PC-3 (cell line): ENCODE measurements around the gene FOXP1. TPM values are rescaled to one million over a fixed set of nuclear protein-coding genes. Genes with fewer than 3 reads are reported as not detected.

Experiments used
- ATAC-seq: fragments of 200-7000 bp; cut with Tn5 transposase; 2 replicates; pipeline ENCODE4 v1.9.1; 2020; ENCODE audit warnings: mild to moderate bottlenecking, moderate library complexity
- BruUV-seq: library from RNA; stranded (reverse); fragments of 400-500 nt; replicated peaks from 2 replicates; lab custom pipeline; 2021; lab: Mats Ljungman, UMichigan
- CTCF ChIA-PET: fragments of 300-600 bp; sonication (Branson Sonifier 250); formaldehyde crosslinking; loops from one replicate; lab custom pipeline; 2022; ENCODE audit warnings: antibody characterized with exemption; lab: Charles Lee
- POLR2A ChIA-PET: fragments of 300-600 bp; sonication (Branson Sonifier 250); formaldehyde crosslinking; loops from one replicate; lab custom pipeline; 2022; ENCODE audit warnings: antibody characterized with exemption; ENCODE audit not compliant: unreplicated experiment; lab: Charles Lee
- DNase-seq: peaks from one replicate; pipeline ENCODE4 v3.0.0-alpha.2; 2015
- H2AFZ ChIP-seq: fragments of 300-600 bp; sonication (generic); 2 replicates; pipeline ENCODE4 v1.6.0; 2016; ENCODE audit warnings: antibody characterized with exemption, low read length
- H3F3A ChIP-seq: fragments of 300-600 bp; sonication (generic); one replicate; pipeline ENCODE4 v1.6.0; 2017; ENCODE audit warnings: antibody characterized with exemption, low read length, control low read depth, mild to moderate bottlenecking; ENCODE audit not compliant: unreplicated experiment
- H3K27ac ChIP-seq: fragments of 300-600 bp; sonication (generic); 2 replicates; pipeline ENCODE4 v1.5.1; 2016; ENCODE audit warnings: mild to moderate bottlenecking, low read length
- H3K27me3 ChIP-seq: fragments of 300-600 bp; sonication (generic); 2 replicates; pipeline ENCODE4 v1.6.1; 2016; ENCODE audit warnings: low read length, mixed read lengths
- H3K36me3 ChIP-seq: fragments of 300-600 bp; sonication (generic); 2 replicates; pipeline ENCODE4 v1.6.1; 2016; ENCODE audit warnings: low read depth, mixed run types, low read length, mixed read lengths
- H3K4me1 ChIP-seq: fragments of 300-600 bp; sonication (generic); 2 replicates; pipeline ENCODE4 v1.5.1; 2016; ENCODE audit warnings: low read length; ENCODE audit not compliant: insufficient read depth
- H3K4me2 ChIP-seq: fragments of 300-600 bp; sonication (generic); 2 replicates; pipeline ENCODE4 v1.6.0; 2016; ENCODE audit warnings: low read length
- H3K4me3 ChIP-seq: fragments of 300-600 bp; sonication (generic); 2 replicates; pipeline ENCODE4 v1.5.1; 2016; ENCODE audit warnings: mild to moderate bottlenecking, low read length, mixed read lengths
- H3K79me2 ChIP-seq: fragments of 300-600 bp; sonication (generic); 2 replicates; pipeline ENCODE4 v1.6.1; 2017; ENCODE audit warnings: low read length, mixed read lengths
- H3K9ac ChIP-seq: fragments of 300-600 bp; sonication (generic); 2 replicates; pipeline ENCODE4 v1.6.0; 2016; ENCODE audit warnings: mild to moderate bottlenecking, low read length
- H3K9me2 ChIP-seq: fragments of 300-600 bp; sonication (generic); replicated peaks from 2 replicates; pipeline ENCODE4 v1.6.1; 2016; ENCODE audit warnings: mixed run types, low read length, mixed read lengths
- H3K9me3 ChIP-seq: fragments of 300-600 bp; sonication (generic); 2 replicates; pipeline ENCODE4 v1.6.1; 2016; ENCODE audit warnings: low read length, mixed read lengths
- H4K20me1 ChIP-seq: fragments of 300-600 bp; sonication (generic); 2 replicates; pipeline ENCODE4 v1.6.1; 2016; ENCODE audit warnings: low read length, mixed read lengths
- CTCF ChIP-seq: fragments of 300-600 bp; sonication (generic); conservative IDR thresholded peaks from 2 replicates; pipeline ENCODE4 v1.5.1; 2017; ENCODE audit warnings: antibody characterized with exemption, low read depth, mild to moderate bottlenecking, low read length
- EZH2 ChIP-seq: fragments of 300-600 bp; sonication (generic); IDR thresholded peaks from one replicate; pipeline ENCODE4 v1.6.1; 2017; ENCODE audit warnings: antibody characterized with exemption, mild to moderate bottlenecking, low read length; ENCODE audit not compliant: unreplicated experiment
- EZH2phosphoT487 ChIP-seq: fragments of 300-600 bp; sonication (generic); IDR thresholded peaks from 2 replicates; pipeline ENCODE4 v1.6.1; 2018; ENCODE audit warnings: mild to moderate bottlenecking, antibody characterized with exemption, low read length, borderline replicate concordance
- intact Hi-C: fragments of 100-400 bp; cut with micrococcal nuclease; formaldehyde crosslinking; loops from 2 replicates; pipeline ENCODE4 v1.9.0; 2023
- total RNA-seq: library from RNA; depleted of rRNA; stranded (reverse); fragments of >200 nt; gene quantifications from 2 replicates; pipeline ENCODE4 v1.2.3, GENCODE V29; 2014

FOXP1 gene
- total RNA-seq, 1 experiment from 2014 or later, result 35.3 TPM

- Histone ChIP-seq H3K4me2 (no peak overlapping the region), H3K4me3 (no peak overlapping the region), H3K9me2 (no peaks in the 10 kb centered on the region), H3F3A (no peaks in the 10 kb centered on the region), H3K9ac (no peak overlapping the region), H2AFZ (no peak overlapping the region), H3K27me3 (no peaks in the 10 kb centered on the region), H3K36me3 (peaks cover 22% of the 10 kb centered on the region; the same call in 1 of the 2 replicates), H4K20me1 (no peaks in the 10 kb centered on the region), H3K79me2 (no peaks in the 10 kb centered on the region), H3K27ac (no peak overlapping the region), H3K9me3 (no peaks in the 10 kb centered on the region), H3K4me1 (peaks cover 29% of the 10 kb centered on the region)
- no TSS peak for BruUV-seq
- DNase-seq (no peak), ATAC-seq (no peak)
- intact Hi-C loops, result loop anchor here (5.0 kb wide), 1 partner anchor 183 kb away; no protein-coding TSS in a partner anchor
- CTCF ChIA-PET, result no interaction called here
- TF ChIP-seq CTCF (no peak), EZH2 (no peak), EZH2phosphoT487 (no peak)
- POLR2A ChIA-PET, result interaction anchor here (0.8 kb wide), 1 partner anchor 702 kb away, joined by 5 read pairs; no protein-coding TSS in a partner anchor
Observed at GRCh38 chr3:70984776-70985482, 598.6 kb downstream of the FOXP1 start.

- no peaks in the 10 kb centered on the region for H3K27me3 ChIP-seq
- DNase-seq (peak; percentile 97), ATAC-seq (peak; percentile 98)
- peak overlapping the region; percentile 74 for H3K9ac ChIP-seq
- BruUV-seq, result TSS peak; percentile 4
- H3K36me3 ChIP-seq, result peaks cover 20% of the 10 kb centered on the region; the same call in 1 of the 2 replicates
- H3K9me2 ChIP-seq, result no peaks in the 10 kb centered on the region
- H3K27ac ChIP-seq, result peak overlapping the region; percentile 92
- ChIA-PET CTCF (interaction anchor here (1.0 kb wide), 1 partner anchor 266 kb away, joined by 5 read pairs; no protein-coding TSS in a partner anchor), POLR2A (interaction anchor here (0.6 to 0.9 kb wide), 2 partner anchors 79 to 83 kb away, joined by 3 read pairs; no protein-coding TSS in a partner anchor)
- H3K9me3 ChIP-seq, result no peaks in the 10 kb centered on the region
- H3K4me1 ChIP-seq, result peaks cover 29% of the 10 kb centered on the region
- intact Hi-C loops, result loop anchor here (1.0 to 5.0 kb wide), 3 partner anchors 66 to 180 kb away; no protein-coding TSS in a partner anchor
- no peak for TF ChIP-seq EZH2
- no peak for TF ChIP-seq EZH2phosphoT487
- TF ChIP-seq CTCF, result no peak
- peak overlapping the region; percentile 55 for H3K4me3 ChIP-seq
- H3K4me2 ChIP-seq, result peak overlapping the region; percentile 81
- peak overlapping the region; percentile 67 for H2AFZ ChIP-seq
- no peaks in the 10 kb centered on the region for H3K79me2 ChIP-seq
- no peaks in the 10 kb centered on the region for H3F3A ChIP-seq
- no peaks in the 10 kb centered on the region for H4K20me1 ChIP-seq
Observed at GRCh38 chr3:70982700-70983140, 600.8 kb downstream of the FOXP1 start.

GRCh38 chr3:70982284-70982683 is 601.2 kb downstream of the FOXP1 start:
- peak overlapping the region; percentile 74 for H3K9ac ChIP-seq
- no peak overlapping the region for H2AFZ ChIP-seq
- no peaks in the 10 kb centered on the region for H3K9me3 ChIP-seq
- CTCF ChIA-PET, result interaction anchor here (1.0 kb wide), 1 partner anchor 265 kb away, joined by 5 read pairs; no protein-coding TSS in a partner anchor
- H3K79me2 ChIP-seq, result no peaks in the 10 kb centered on the region
- intact Hi-C loops, result loop anchor here (1.0 to 5.0 kb wide), 3 partner anchors 66 to 180 kb away; no protein-coding TSS in a partner anchor
- BruUV-seq, result no TSS peak
- H3K4me2 ChIP-seq, result peak overlapping the region; percentile 81
- ATAC-seq (no peak; the same call in 1 of the 2 replicates), DNase-seq (peak; percentile 39)
- POLR2A ChIA-PET, result no interaction called here
- peaks cover 29% of the 10 kb centered on the region for H3K4me1 ChIP-seq
- H3K4me3 ChIP-seq, result peak overlapping the region; percentile 55; the same call in 1 of the 2 replicates
- H3K27ac ChIP-seq, result peak overlapping the region; percentile 92
- H3K9me2 ChIP-seq, result no peaks in the 10 kb centered on the region
- H3K27me3 ChIP-seq, result no peaks in the 10 kb centered on the region
- H3F3A ChIP-seq, result no peaks in the 10 kb centered on the region
- peaks cover 24% of the 10 kb centered on the region for H3K36me3 ChIP-seq
- TF ChIP-seq EZH2phosphoT487 (no peak), EZH2 (no peak)
- no peaks in the 10 kb centered on the region for H4K20me1 ChIP-seq
